ENCODE results near the gene TBX1.
"Not testable (repeated sequence)": the region's sequence is repeated elsewhere in the genome, so short reads cannot be mapped to it uniquely, and the experiment has no call there.

TBX1 gene

DNA sequence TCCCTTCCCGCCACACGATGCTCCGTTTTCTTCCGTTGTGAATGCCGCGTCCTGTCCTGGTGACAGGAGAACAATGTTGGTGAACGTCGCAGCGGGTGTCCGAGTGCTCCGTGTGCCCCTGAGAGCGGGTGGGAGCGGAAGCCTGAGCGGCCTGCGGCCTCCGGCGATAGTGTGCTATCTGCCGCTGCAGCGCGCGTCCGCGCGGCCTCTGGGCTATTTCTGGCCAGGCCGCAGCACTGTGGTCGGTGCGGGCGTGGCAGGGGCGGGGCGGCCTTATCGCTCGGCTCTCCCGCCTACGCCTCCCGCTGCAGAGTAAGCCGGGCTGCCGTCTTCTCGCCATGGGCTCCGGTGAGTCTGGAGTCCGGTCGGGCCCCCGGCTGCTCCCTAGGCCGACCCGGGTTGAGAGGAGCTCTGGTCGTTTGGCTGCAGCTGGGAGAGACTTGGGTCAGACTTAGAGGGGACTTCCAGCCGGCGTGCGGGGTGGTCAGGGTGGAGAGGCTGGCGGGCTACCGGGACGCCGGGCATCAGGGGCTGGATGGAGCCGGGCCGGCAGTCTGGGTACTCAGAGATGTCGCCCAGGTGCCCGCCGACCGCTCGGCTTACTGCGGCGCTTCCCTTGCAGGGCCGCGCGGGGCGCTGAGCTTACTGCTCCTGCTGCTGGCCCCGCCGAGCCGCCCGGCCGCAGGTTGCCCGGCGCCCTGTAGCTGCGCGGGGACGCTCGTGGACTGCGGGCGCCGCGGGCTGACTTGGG lies 37.2 kb upstream of the TBX1 start, which contains the start of gene GP1BB:
Gene GP1BB, plus strand, starts transcription at position 308 of the 751 bp plus-strand sequence. Its CDS starts 31 bp downstream, at position 339.
- DNase-seq (ENCODE audit: low spot score) (no peak), FAIRE-seq (no peak)

DNA sequence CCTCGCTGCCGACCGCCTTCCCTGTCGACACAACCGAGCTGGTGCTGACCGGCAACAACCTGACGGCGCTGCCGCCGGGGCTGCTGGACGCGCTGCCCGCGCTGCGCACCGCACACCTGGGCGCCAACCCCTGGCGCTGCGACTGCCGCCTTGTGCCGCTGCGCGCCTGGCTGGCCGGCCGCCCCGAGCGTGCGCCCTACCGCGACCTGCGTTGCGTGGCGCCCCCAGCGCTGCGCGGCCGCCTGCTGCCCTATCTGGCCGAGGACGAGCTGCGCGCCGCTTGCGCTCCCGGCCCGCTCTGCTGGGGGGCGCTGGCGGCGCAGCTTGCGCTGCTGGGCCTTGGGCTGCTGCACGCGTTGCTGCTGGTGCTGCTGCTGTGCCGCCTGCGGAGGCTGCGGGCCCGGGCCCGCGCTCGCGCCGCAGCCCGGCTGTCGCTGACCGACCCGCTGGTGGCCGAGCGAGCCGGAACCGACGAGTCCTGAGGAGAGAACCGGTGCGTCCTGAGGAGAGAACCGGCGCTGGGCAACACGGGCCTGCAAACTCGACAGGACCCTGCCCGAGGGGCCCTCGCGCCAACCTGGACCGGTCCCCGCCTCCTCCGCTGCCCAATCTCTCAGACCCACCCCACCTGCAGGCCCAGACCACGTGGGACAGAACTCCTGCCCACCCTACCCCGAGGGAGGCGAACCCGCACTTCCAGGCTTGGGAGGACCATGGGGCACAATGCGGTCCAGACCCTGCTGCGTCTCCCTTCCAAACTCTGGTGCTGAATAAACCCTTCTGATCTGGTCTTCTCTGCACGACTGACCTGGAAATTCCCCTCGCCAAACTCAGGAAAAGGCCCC lies 36.4 kb upstream of the TBX1 start:
- FAIRE-seq: no peak
- no peak for DNase-seq (ENCODE audit: low spot score)

DNA sequence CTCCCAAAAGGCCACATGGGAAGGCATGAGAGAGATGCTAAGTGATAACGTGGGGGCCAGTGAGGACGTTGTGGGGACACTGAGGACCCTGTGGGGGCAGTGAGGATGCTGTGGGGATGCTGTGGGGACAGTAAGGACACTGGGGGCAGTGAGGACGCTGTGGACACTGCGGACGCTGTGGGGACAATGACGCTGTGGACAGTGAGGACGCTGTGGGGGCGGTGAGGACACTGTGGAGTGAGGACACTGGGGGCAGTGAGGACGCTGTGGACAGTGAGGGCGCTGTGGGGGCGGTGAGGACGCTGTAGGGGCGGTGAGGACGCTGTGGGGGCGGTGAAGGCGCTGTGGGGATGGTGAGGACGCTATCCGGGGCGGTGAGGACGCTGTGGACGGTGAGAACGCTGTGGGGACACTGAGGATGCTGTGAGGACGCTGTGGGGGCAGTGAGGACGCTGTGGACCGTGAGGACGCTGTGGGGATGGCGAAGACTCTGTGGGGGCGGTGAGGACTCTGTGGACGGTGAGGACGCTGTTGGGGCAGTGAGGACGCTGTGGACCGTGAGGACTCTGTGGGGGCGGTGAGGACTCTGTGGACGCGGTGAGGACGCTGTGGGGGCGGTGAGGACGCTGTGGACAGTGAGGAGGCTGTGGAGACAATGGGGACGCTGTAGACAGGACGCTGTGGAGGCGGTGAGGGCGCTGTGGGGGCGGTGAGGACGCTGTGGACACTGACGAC lies 35.5 kb upstream of the TBX1 start:
- FAIRE-seq (no peak), DNase-seq (ENCODE audit: low spot score) (no peak)

DNA sequence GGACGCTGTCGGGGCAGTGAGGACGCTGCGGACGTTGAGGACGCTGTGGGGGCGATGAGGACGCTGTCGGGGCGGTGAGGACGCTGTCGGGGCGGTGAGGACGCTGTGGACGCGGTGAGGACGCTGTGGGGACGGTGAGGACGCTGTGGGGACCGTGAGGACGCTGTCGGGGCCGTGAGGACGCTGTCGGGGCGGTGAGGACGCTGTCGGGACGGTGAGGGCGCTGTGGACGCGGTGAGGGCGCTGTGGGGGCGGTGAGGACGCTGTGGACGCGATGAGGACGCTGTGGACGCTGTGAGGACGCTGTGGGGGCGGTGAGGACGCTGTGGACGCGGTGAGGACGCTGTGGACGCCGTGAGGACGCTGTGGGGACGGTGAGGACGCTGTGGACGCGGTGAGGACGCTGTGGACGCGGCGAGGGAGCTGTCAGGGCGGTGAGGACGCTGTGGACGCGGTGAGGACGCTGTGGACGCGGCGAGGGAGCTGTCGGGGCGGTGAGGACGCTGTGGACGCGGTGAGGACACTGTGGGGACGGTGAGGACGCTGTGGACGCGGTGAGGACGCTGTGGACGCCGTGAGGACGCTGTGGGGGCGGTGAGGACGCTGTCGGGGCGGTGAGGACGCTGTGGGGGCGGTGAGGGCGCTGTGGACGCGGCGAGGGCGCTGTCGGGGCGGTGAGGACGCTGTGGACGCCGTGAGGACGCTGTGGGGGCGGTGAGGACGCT lies 34.4 kb upstream of the TBX1 start:
- not testable (repeated sequence) for FAIRE-seq; DNase-seq (ENCODE audit: low spot score)

DNA sequence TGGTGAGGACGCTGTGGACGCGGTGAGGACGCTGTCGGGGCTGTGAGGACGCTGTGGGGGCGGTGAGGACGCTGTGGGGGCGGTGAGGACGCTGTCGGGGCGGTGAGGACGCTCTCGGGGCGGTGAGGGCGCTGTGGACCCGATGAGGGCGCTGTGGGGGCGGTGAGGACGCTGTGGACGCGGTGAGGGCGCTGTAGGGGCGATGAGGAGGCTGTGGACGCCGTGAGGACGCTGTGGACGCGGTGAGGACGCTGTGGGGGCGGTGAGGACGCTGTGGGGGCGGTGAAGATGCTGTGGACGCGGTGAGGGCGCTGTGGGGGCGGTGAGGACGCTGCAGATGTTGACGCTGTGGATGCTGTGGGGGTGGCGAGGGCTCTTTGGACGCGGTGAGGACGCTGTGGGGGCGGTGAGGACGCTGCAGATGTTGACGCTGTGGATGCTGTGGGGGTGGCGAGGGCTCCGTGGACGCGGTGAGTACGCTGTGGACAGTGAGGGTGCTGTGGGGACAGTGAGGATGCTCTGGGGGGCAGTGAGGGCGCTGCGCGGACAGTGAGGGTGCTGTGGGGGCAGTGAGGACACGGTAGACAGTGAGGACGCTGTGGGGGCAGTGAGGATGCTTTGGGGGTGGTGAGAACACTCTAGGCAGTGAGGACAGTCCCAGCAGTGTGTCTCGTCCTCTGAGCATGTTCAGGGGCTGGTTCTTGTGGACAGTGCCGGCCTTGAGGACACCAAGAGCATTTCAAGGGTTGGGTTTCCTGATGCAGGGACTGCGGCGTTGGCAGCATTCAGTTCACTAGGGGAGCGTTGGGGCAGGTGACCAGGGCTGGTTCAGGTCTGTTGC lies 33.0 kb upstream of the TBX1 start:
- DNase-seq (ENCODE audit: low spot score) (no peak), FAIRE-seq (no peak)

DNA sequence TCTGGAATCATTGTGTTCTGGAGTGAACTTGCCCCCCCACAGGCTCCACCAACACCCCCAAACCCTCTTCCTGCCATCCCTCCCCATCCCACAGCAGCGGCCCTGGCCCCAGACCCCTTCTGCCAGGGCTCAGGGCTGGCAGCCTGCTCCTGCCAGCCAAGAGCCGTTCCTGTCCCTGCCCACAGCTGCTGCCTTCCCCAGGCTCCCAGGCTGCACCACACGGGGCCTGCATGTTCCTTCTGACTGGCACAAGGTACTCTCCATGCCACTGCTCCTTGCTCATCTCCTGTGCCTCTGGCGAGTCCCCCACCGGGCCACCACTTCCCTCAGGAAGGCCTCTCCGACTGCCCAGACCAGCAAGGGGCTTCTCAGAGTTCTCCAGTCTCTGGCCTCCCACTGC lies 32.3 kb upstream of the TBX1 start:
- DNase-seq (ENCODE audit: low spot score) (no peak), FAIRE-seq (no peak)

DNA sequence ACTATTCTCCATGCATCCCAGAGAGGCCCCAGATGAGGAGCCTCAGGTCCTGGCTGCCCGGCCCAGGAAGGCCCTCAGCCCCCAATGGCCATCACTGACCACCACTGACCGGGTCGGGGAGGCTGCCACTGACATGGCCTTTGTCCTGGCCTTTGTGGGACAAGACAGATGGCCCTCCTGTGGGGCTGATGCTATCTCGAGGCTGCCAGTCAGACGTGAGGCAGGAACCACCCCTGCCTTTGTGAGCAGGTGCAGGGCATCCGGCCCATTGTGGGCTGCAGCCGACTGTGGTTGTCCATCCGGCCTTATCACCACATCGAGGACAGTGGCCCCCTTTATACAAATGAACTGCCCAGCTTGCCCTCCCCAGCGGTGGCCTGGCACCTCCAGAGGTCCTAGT lies 31.7 kb upstream of the TBX1 start:
- DNase-seq (ENCODE audit: low spot score) (no peak), FAIRE-seq (no peak)

DNA sequence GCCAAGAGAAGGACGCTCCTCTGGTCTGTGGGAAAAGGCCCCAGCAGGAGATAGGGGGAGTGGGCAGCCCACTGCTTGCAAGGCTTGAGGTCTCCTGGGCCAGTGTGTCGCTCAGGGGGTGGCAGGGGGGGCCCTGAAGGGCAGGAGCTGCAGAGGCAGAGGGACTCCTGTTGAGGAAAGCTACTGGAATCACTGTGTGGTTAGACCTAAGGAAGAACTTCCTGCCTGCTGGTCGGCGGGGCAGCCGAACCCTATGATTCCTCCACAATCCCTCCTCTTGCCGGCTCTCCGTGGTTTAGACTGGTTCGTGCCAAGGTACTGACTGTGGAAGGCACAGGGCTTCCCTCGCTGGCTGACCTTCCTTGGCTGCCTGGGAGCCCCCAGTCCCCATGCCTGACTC lies 31.1 kb upstream of the TBX1 start:
- DNase-seq (ENCODE audit: low spot score) (no peak), FAIRE-seq (no peak)

DNA sequence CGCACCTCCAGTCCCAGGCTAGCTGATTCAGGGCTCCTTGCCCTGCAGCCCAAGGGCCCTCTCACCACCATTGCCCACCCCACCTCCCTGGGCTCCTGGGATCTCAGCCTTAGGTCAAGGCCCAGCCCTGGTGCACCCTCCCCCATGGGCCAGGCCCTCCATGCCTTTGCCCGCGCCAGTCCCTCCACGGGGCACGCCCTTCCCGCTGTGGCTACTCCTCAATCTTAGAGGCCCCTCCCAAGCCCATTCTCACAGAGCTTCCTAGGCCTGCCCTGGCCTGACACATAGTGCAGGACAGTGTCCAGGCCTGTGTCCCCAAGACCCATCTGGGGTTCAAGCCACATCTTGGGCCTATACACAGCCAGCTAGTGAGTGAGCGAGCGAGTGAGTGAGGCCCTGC lies 30.4 kb upstream of the TBX1 start:
- DNase-seq (ENCODE audit: low spot score): no peak
- no peak for FAIRE-seq

DNA sequence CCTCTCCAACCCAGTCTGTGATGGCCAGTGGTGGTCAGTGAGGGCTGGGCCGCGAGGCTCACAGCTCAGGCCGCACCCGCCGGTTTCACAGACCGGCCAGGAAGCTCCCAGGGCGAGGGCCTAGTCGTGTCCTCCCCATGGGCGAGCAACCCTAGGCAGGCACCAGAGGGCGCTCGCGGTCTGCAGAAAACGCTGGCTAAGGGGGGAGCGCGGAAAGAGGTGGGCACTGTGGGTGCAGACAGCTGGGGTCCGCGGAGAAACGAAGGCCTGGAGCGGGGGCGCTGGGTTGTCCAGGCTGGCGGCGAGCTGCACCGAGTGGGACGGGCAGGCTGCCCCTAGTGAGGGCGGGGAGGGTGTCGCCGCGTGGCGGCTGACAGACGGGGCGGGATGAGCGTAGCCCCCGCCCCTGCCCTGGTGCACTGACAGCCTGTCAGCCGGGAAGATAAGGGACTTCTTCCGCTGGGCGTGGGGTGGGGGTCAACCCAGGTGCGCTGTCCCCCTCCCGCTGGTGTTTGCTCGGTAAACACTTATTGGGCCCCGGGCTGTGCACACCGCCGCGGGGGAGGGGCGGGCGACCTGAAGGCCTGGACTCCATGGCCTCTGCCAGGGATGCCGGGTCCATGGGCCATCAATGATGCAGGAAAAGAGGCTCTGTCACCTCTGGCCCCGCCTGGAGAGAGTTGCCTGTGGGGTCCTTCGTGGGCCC lies 29.8 kb upstream of the TBX1 start:
- peak; percentile 41 for DNase-seq (ENCODE audit: low spot score)
- no peak for FAIRE-seq

DNA sequence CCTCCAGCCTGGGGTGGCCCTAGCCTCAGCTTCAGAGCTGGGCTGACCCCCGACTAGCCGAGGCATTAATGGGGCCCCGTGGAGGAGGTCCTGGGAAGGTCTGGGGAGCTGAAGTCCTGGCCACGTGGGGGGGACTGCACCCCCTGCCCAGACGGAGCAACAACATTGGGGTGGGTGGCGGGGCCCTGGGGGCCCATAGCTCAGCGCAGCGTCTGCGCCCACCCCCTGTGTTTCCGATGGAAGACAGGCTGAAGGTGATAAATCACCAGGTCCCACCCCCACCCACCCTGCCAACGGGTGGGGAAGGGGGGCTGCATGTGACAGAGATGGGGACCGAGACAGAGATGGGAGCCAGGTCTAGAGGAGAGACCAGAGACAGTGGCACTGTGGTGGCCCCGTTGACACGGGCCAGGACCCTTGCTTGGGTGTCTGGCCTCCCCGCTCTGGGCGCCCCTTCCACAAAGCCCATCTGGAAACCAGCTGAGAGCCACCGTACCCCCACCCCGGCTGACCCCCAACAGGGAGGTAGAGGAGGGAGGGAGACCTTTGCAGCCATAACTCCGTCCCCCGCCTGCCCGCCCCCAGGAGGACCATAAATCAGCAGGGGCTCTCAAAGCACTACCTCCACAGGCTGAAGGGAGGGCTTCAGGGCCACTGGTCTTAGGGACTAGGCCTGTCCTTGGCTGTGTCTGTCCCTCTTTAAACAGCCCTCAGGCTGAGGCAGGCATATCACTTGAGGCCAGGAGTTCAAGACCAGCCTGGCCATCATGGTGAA lies 29.0 kb upstream of the TBX1 start:
- FAIRE-seq (no peak), DNase-seq (ENCODE audit: low spot score) (no peak)

DNA sequence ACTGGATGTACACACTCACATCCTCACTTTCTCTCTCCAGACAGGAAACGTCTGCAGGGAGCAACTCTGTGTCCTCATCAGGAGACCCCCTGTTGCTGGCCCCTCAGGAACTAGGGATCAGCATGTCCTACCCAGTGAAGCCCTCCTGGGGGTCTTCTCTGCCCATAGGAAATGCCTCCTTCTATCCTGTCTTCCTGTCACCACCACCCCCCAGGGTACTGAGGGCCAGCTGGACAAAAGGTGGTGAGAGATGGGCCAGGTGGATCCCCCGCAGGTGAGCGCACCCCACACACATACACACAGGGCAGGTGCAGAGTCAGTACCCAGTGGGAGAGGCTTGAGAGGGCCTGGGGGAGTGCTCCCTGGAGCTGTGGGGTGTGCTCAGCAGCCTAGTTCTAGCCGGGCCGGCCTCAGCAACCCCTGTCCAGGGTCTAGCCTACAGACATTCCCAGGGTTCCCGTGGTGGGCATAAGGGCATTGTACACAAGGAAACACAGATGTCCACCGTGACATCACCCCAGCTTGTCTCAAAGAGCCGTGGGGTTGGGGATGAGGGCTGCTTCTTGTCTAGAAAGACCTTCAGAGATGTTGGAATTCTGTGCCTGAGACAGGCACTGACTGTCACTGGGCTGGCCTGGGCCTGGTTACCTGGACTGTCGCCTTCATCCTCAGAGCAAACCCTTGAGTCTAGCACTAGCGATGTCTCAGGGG lies 28.0 kb upstream of the TBX1 start:
- DNase-seq (ENCODE audit: low spot score): no peak
- FAIRE-seq: no peak

DNA sequence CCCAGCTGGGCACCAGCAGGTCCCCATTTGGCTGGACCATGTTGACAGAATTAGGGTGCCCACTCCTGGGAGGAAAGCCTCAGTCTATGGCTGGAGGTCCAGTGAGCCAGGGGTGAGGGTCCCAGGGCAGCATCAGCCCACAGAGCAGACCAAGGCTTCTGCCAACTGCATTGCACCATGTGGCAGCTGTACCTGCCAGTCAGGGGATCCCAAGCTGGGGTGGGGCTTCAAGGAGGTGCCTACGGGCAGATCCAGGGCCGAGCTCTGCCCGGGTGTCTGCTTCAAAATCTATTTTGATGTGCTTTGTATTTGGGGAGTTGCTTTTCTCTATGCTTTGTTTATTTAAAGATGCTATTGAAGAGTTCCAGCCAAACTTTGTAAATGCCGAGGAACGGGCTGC lies 26.8 kb upstream of the TBX1 start:
- DNase-seq (ENCODE audit: low spot score): no peak
- no peak for FAIRE-seq

DNA sequence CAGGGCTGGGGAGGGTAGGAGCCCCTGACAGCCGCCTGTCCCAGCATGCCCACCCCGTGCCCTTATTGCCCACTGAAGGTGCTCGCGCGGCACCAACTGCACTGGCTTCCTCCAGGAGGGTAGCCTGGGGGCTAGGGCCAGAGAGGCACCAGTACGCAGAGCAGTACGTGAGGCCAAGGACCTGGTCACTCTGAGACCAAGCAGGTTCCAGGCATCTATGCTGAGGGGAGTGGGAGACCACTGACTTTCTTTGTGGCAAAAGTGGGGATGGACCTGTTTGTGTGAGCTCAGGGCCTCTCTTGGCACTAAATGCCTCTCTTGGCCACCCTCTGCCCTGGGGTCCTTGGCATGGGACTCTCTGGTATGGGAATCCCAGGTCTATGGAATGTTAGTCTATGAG lies 26.4 kb upstream of the TBX1 start:
- FAIRE-seq: no peak
- DNase-seq (ENCODE audit: low spot score): no peak

DNA sequence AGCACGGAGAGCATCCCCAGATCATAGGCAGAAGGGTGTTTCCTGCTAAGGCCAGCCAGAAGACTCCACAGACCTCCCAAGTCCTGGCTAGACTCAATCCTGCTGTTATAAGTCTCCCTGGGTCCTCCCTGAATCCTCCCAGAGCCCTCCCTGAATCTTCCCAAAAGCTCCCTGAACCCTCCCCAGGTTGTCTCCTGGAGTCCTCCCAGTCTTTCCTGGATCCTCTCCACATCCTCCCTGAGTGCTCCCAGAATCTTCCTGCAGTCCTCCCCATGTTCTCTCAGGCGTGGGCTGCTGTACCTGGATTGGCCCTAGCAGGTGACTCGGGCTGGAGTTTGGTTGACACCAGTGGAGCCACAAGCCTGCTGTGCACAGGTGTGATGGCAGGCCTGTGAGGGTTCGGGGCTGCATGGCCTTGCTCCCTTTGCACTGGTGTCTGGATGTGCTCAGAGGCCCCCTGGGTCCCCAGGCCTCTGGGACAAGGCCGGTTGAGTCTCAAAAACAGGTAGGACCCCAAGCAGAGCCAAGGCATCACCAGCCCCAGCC lies 25.7 kb upstream of the TBX1 start:
- DNase-seq (ENCODE audit: low spot score) (no peak), FAIRE-seq (no peak)

DNA sequence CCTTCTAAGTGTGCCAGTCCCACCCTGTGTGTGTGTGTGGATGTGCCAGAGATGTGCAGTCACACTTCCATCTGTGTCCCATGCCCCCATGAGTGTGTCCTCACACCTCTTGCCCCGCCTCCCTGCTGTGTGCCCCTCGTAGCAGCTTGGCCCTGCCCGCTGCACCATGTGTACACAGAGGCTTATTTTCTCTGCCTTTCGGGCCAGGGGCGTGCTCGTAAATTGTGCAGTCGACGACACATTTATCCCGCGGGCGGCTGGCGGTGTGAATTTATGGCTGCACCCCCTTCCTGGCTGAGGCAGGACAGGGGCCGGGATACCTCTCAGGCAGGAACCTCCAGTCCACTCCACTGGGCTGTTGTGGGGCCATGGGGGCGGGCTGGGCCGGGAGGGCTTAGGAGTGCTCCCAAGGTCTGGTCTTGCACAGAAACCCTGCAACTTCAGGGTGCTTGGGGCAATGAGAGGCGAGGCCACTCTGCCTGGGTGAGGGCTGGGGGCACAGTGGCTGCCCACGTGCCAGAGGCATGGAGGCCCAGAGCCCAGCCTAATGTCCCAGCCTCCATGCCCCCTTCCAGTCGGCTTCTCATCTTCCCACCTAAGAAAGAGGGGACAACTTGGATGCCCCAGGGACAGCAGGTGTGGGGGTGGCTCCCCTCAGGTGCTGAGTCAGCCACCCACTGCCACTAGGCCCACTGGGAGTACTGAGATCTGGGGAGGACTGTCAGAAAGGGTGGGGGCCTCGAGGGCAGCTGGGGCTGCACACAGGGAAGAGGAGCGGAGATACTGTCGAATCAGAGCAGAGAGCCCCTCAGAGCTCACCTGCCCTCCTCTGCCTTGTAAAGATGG lies 24.7 kb upstream of the TBX1 start:
- no peak for DNase-seq (ENCODE audit: low spot score)
- FAIRE-seq: no peak
